ENCODE results near the gene TRPV6. TPM values are rescaled to one million over a fixed set of nuclear protein-coding genes. Genes with fewer than 3 reads are reported as not detected.

The TRPV6 gene
- total RNA-seq, 4 donors from 2014 or later: 0.14 to 2.9 TPM; not detected in 2

DNA sequence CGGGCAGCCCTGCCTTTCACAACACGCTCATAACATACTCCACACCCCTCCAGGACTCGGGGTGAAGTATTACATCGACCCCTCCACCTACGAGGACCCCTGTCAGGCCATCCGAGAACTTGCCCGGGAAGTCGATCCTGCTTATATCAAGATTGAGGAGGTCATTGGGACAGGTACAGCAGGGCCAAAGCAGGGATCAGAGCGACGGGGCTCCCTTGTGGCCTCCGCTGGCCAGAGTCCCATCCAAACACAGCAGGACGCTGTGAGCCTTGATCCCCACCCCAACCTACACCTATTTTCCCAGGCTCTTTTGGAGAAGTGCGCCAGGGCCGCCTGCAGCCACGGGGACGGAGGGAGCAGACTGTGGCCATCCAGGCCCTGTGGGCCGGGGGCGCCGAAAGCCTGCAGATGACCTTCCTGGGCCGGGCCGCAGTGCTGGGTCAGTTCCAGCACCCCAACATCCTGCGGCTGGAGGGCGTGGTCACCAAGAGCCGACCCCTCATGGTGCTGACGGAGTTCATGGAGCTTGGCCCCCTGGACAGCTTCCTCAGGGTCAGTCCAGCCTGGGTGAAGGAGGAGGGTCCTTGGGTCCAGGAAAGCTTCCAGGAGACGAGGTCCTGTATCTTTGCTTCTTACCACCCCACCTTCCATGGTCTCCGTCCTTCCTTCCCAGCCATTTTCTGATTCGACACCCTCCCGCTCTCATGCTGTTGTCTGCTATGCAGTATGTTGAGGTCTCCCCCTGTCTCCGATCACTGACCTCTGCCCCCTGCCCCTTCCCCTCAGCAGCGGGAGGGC is 17.2 kb downstream of the TRPV6 start:
- in situ Hi-C loops (cut with MboI; ENCODE audit: low pct_ligation_motif_present in 1 of 4, low pct_unique_long_range_greater_than_20kb in 1 of 4, low sequenced_read_pairs in 3 of 4): loop anchor here in 3 of 4 donors (25.0 kb wide), 1 partner anchor 344 kb away; the partner anchor contains the start of gene TAS2R40 (in 3 of the 3)

DNA sequence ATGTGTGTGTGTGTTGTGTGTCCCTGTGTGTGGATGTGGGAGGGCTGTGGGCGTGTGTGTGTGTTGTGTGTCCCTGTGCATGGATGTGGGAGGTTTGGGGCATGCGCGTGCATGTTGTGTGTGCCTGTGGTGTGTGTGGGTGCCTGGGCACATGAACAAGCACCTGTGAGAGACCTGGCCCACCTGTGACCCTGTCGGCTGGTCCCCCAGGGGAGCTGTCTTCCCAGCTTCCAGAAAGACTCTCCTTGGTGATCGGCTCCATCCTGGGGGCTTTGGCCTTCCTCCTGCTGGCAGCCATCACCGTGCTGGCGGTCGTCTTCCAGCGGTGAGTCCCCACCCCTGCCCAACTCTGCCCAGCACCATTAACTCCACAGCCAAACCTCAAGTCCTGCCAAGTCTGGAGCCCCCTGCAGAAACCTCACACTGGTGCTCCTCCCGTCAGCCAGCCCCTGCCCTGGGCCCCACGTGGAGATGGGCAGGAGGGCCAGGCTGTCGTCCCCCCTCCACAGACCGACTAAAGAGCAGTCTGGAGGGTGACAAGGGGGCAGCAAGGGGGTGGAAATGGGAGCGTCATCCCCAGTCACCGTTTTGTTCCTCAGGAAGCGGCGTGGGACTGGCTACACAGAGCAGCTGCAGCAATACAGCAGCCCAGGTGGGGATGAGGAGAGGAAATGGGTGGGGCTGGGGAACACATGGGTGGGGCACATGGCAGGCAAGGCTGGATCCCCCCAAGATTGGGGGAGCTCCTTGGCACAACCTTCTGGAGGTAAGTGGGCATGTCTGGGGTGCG is 18.0 kb downstream of the TRPV6 start:
- DNase-seq: no peak
- in situ Hi-C loops (cut with MboI; ENCODE audit: low pct_ligation_motif_present in 1 of 4, low pct_unique_long_range_greater_than_20kb in 1 of 4, low sequenced_read_pairs in 3 of 4): loop anchor here in 3 of 4 donors (25.0 kb wide), 1 partner anchor 345 kb away; the partner anchor contains the start of gene TAS2R40 (in 3 of the 3)
- no peaks in the 10 kb centered on the region for H3K36me3 ChIP-seq

More for the DNA sequence above, 17.2 kb downstream of the TRPV6 start:
- no peaks in the 10 kb centered on the region for H3K9me3 ChIP-seq
- no peak for DNase-seq
- no peak overlapping the region for H3K27ac ChIP-seq
- WGBS, 2 donors (ENCODE audit: low coverage in 1 of 2): 73 to 82% methylated on average over 2 to 24 of the region's 31 CpGs
- no peaks in the 10 kb centered on the region for H3K36me3 ChIP-seq
- no peaks in the 10 kb centered on the region for H3K27me3 ChIP-seq
- no peaks in the 10 kb centered on the region for H3K4me1 ChIP-seq
- TF ChIP-seq, protein P1, sequence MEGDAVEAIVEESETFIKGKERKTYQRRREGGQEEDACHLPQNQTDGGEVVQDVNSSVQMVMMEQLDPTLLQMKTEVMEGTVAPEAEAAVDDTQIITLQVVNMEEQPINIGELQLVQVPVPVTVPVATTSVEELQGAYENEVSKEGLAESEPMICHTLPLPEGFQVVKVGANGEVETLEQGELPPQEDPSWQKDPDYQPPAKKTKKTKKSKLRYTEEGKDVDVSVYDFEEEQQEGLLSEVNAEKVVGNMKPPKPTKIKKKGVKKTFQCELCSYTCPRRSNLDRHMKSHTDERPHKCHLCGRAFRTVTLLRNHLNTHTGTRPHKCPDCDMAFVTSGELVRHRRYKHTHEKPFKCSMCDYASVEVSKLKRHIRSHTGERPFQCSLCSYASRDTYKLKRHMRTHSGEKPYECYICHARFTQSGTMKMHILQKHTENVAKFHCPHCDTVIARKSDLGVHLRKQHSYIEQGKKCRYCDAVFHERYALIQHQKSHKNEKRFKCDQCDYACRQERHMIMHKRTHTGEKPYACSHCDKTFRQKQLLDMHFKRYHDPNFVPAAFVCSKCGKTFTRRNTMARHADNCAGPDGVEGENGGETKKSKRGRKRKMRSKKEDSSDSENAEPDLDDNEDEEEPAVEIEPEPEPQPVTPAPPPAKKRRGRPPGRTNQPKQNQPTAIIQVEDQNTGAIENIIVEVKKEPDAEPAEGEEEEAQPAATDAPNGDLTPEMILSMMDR (IDR thresholded peaks at IDR 0.05): no peak
- no peak for TF ChIP-seq POLR2AphosphoS5 (IDR thresholded peaks at IDR 0.05)
- no peak for TF ChIP-seq EP300 (IDR thresholded peaks at IDR 0.05; ENCODE audit: low read depth)
- TF ChIP-seq POLR2A (IDR thresholded peaks at IDR 0.05): no peak
- H3K4me3 ChIP-seq: no peak overlapping the region
- intact Hi-C loops (cut with DNase I; ENCODE audit: low total_unique reads): no loop called here

DNA sequence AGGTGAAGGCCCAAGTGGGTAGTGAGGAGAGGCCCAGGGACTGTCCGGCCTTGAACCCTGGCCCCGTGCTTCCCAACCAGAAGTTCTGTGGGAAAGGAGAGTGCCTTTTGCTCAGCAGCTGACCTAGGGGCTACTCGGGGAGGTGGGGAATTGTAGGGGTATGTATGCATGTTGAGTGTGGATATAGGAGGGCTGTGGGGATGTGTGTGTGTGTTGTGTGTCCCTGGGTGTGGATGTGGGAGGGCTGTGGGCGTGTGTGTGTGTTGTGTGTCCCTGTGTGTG is 18.5 kb downstream of the TRPV6 start:
- no peak overlapping the region for H3K4me3 ChIP-seq
- H3K4me1 ChIP-seq: no peaks in the 10 kb centered on the region
- intact Hi-C loops (cut with DNase I; ENCODE audit: low total_unique reads) (no loop called here), in situ Hi-C loops (cut with MboI; ENCODE audit: low pct_ligation_motif_present in 1 of 4, low pct_unique_long_range_greater_than_20kb in 1 of 4, low sequenced_read_pairs in 3 of 4) (loop anchor here in 3 of 4 donors (25.0 kb wide), 1 partner anchor 345 kb away; the partner anchor contains the start of gene TAS2R40 (in 3 of the 3))
- H3K36me3 ChIP-seq: no peaks in the 10 kb centered on the region
- H3K27ac ChIP-seq: no peak overlapping the region
- H3K27me3 ChIP-seq: no peaks in the 10 kb centered on the region
- WGBS, 2 donors (ENCODE audit: low coverage in 1 of 2): 59 to 67% methylated on average over 1 to 4 of the region's 4 CpGs
- DNase-seq: no peak
- H3K9me3 ChIP-seq: no peaks in the 10 kb centered on the region
- TF ChIP-seq POLR2A (IDR thresholded peaks at IDR 0.05): no peak
- TF ChIP-seq POLR2AphosphoS5 (IDR thresholded peaks at IDR 0.05): no peak

More for the DNA sequence above, 18.0 kb downstream of the TRPV6 start:
- WGBS, 2 donors (ENCODE audit: low coverage in 1 of 2): 70% methylated on average over 15 of the region's 18 CpGs; no CpG with 5 or more reads in 1 of the 2 donors
- no peaks in the 10 kb centered on the region for H3K4me1 ChIP-seq
- no peaks in the 10 kb centered on the region for H3K9me3 ChIP-seq
- no peak overlapping the region for H3K27ac ChIP-seq
- no peak for TF ChIP-seq EP300 (IDR thresholded peaks at IDR 0.05; ENCODE audit: low read depth)
- no peak for TF ChIP-seq POLR2A (IDR thresholded peaks at IDR 0.05)
- TF ChIP-seq, protein P1 (IDR thresholded peaks at IDR 0.05): no peak
- no peak for TF ChIP-seq POLR2AphosphoS5 (IDR thresholded peaks at IDR 0.05)
- H3K27me3 ChIP-seq: no peaks in the 10 kb centered on the region
- H3K4me3 ChIP-seq: no peak overlapping the region
- intact Hi-C loops (cut with DNase I; ENCODE audit: low total_unique reads): no loop called here

DNA sequence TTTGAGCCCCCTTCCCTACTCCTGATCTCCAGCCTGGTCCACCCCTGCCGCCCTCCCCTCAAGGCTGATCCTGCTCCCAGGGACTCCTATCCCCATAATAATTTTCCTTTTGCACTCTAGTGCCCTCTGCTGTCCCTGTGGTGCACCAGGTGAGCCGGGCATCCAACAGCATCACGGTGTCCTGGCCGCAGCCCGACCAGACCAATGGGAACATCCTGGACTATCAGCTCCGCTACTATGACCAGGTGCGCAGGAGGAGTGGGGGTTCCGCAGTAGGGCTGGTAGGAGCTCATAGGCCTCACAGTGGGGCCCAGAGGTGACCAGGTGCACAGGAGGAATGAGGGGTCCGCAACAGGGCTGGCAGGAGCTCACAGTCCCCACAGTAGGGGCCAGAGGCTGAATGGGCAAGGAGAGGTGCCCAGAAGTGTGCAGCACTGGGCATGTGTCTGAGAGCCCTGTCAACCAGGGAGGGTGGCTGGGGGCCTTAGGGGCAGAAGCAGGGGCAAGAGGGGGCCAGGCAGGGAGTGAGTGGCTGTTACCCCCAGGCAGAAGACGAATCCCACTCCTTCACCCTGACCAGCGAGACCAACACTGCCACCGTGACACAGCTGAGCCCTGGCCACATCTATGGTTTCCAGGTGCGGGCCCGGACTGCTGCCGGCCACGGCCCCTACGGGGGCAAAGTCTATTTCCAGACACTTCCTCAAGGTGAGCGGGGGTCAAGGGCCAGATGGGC is 19.0 kb downstream of the TRPV6 start:
- Histone ChIP-seq H3K36me3 (no peaks in the 10 kb centered on the region), H3K9me3 (no peaks in the 10 kb centered on the region), H3K4me1 (no peaks in the 10 kb centered on the region), H3K4me3 (no peak overlapping the region), H3K27ac (no peak overlapping the region), H3K27me3 (no peaks in the 10 kb centered on the region)
- WGBS, 2 donors (ENCODE audit: low coverage in 1 of 2): 20 to 52% methylated on average over 1 to 18 of the region's 18 CpGs
- in situ Hi-C loops (cut with MboI; ENCODE audit: low pct_ligation_motif_present in 1 of 4, low pct_unique_long_range_greater_than_20kb in 1 of 4, low sequenced_read_pairs in 3 of 4) (loop anchor here in 3 of 4 donors (25.0 kb wide), 1 partner anchor 346 kb away; the partner anchor contains the start of gene TAS2R40 (in 3 of the 3)), intact Hi-C loops (cut with DNase I; ENCODE audit: low total_unique reads) (no loop called here)
- peak; percentile 41 for DNase-seq
- TF ChIP-seq EP300 (IDR thresholded peaks at IDR 0.05; ENCODE audit: low read depth) (no peak), POLR2A (IDR thresholded peaks at IDR 0.05) (no peak), POLR2AphosphoS5 (IDR thresholded peaks at IDR 0.05) (no peak)
- TF ChIP-seq, protein P1 (IDR thresholded peaks at IDR 0.05): peak; percentile 47 to 63 (median 52)
